GM12875 (cell line): ENCODE data around the gene RBP2.

Experiments used
- H3K4me3 ChIP-seq: one replicate; pipeline ENCODE4 v1.5.1; 2011; ENCODE audit warnings: low read depth, low read length, control low read depth
- CTCF ChIP-seq: IDR thresholded peaks from 2 replicates; pipeline ENCODE4 v1.5.1; 2011; ENCODE audit warnings: low read depth, mild to moderate bottlenecking, control low read depth, inconsistent platforms, low read length, moderate library complexity, borderline replicate concordance; ENCODE audit not compliant: insufficient read depth

RBP2 gene

GRCh38 chr3:139456386-139456785, 19.9 kb downstream of the RBP2 start:
- H3K4me3 ChIP-seq, result no peak overlapping the region
- TF ChIP-seq CTCF, result no peak

GRCh38 chr3:139455855-139456254, 20.5 kb downstream of the RBP2 start:
- no peak overlapping the region for H3K4me3 ChIP-seq
- peak; percentile 21; the same call in 1 of the 2 replicates for TF ChIP-seq CTCF

- no peak overlapping the region for H3K4me3 ChIP-seq
- no peak for TF ChIP-seq CTCF
Observed at GRCh38 chr3:139455206-139455605, 21.1 kb downstream of the RBP2 start.

- no peak for TF ChIP-seq CTCF
- H3K4me3 ChIP-seq, result no peak overlapping the region
Observed at GRCh38 chr3:139454346-139454745, 22.0 kb downstream of the RBP2 start.

- H3K4me3 ChIP-seq, result no peak overlapping the region
- TF ChIP-seq CTCF, result no peak
Observed at GRCh38 chr3:139450159-139450558, 26.2 kb downstream of the RBP2 start.

GRCh38 chr3:139449566-139449965, 26.8 kb downstream of the RBP2 start:
- no peak for TF ChIP-seq CTCF
- no peak overlapping the region for H3K4me3 ChIP-seq

GRCh38 chr3:139448104-139448503, 28.2 kb downstream of the RBP2 start:
- no peak for TF ChIP-seq CTCF
- no peak overlapping the region for H3K4me3 ChIP-seq
